Measurements from ENCODE around the gene PCSK4. TPM values are rescaled to one million over a fixed set of nuclear protein-coding genes. Genes with fewer than 3 reads are reported as not detected.

Gene PCSK4
- total and polyA plus RNA-seq, 9 of the 15 experiments (the other 6 are each of a cell fraction or from before 2014, with no cell fraction given) = 0.01 to 9.1 (median 2.1) TPM; not detected in 1

DNA sequence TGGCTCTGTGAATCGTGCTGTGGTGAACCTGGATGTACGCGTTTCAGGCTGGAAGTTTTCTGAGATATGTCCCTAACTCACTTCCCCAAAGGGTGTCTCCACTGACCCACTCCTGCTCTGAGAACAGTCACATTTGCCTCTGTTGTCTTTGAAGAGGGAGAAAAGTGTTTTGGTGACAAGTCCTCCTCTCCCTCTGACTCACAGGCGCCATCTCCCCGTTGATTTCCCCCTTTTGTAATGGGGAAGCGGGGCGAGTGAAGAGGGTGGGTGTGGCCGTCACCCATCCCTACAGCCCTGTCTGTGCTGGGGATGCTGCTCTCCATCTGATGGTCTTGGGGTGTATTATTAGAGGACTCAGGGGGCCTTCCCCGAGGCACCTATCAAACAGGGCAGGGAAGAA lies 30.7 kb downstream of the PCSK4 start:
- intact Hi-C loops (cut with micrococcal nuclease) = loop anchor here (5.0 kb wide), 1 partner anchor 53 kb away; the partner anchor contains the start of gene ADAMTSL5
- ATAC-seq (no peak), FAIRE-seq (no peak), DNase-seq (ENCODE audit: extremely low read depth in 1 of 4, low spot score in 3 of 4) (no peak)
- H3K9me3 ChIP-seq (replicated peaks; ENCODE audit: control insufficient read depth, insufficient read depth, low read depth, low read length) = no peaks in the 10 kb centered on the region
- peaks cover 25% of the 10 kb centered on the region for H4K20me1 ChIP-seq (replicated peaks; ENCODE audit: control insufficient read depth, insufficient read depth, low read length)
- no peak overlapping the region for H3K4me2 ChIP-seq (ENCODE audit: insufficient read depth, low read length)
- peaks cover 6% of the 10 kb centered on the region; the same call in 1 of the 3 replicates for H3K36me3 ChIP-seq (ENCODE audit: control insufficient read depth, insufficient read depth, low read length)
- POLR2A ChIA-PET = interaction anchor here (1.3 kb wide), 1 partner anchor 12 kb away, joined by 7 read pairs; no protein-coding TSS in a partner anchor
- H3K27ac ChIP-seq (ENCODE audit: extremely low read depth, low read depth, low read length) = no peak overlapping the region
- 30% methylated on average over 9 of the region's 9 CpGs for WGBS (ENCODE audit: insufficient coverage, low coverage, missing lambda C conversion rate)
- H3K9me1 ChIP-seq (ENCODE audit: control insufficient read depth, insufficient read depth, low read length) = peaks cover 7% of the 10 kb centered on the region
- H2AFZ ChIP-seq (ENCODE audit: low read depth, low read length) = no peak overlapping the region
- CTCF ChIA-PET (ENCODE audit: low intra/inter-chr PET ratio) = no interaction called here
- peaks cover 5 to 55% of the 10 kb centered on the region in 2 experiments; a peak in 4 of 5 replicates for H3K4me1 ChIP-seq (replicated peaks in 1 of 2; ENCODE audit: control insufficient read depth in 2 of 2, insufficient read depth in 2 of 2, low read length in 2 of 2)
- in situ Hi-C loops (cut with MboI) = loop anchor here (5.0 kb wide), 1 partner anchor 48 kb away; no protein-coding TSS in a partner anchor
- H3K4me3 ChIP-seq = no peak overlapping the region
- no peaks in the 10 kb centered on the region for H3K27me3 ChIP-seq (ENCODE audit: control insufficient read depth in 2 of 2, insufficient read depth in 2 of 2, low read length in 2 of 2)
- TSS peak; percentile 45 for BruUV-seq (replicated peaks)
- TF ChIP-seq MCM3 (IDR thresholded peaks at IDR 0.05) (no peak), RAD21 (CRISPR knock-in tag; conservative IDR thresholded peaks at IDR 0.05 in 1 of 2, IDR thresholded peaks at IDR 0.05 in 1 of 2) (peak in 1 of 2 experiments; percentile 18; a peak in 1 of 4 replicates), ZFP1 (CRISPR knock-in tag; IDR thresholded peaks at IDR 0.05) (no peak), LCOR (CRISPR knock-in tag; IDR thresholded peaks at IDR 0.05) (no peak), POLR2AphosphoS2 (IDR thresholded peaks at IDR 0.05; ENCODE audit: low read length) (peak; percentile 77; the same call in 1 of the 2 replicates), ERF (CRISPR knock-in tag; IDR thresholded peaks at IDR 0.05) (no peak)
- TF ChIP-seq, protein P1, sequence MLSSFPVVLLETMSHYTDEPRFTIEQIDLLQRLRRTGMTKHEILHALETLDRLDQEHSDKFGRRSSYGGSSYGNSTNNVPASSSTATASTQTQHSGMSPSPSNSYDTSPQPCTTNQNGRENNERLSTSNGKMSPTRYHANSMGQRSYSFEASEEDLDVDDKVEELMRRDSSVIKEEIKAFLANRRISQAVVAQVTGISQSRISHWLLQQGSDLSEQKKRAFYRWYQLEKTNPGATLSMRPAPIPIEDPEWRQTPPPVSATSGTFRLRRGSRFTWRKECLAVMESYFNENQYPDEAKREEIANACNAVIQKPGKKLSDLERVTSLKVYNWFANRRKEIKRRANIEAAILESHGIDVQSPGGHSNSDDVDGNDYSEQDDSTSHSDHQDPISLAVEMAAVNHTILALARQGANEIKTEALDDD (IDR thresholded peaks at IDR 0.05) = no peak
- no peaks in the 10 kb centered on the region for H3K79me2 ChIP-seq (ENCODE audit: control insufficient read depth, insufficient read depth, low read length)
- no peak overlapping the region for H3K9ac ChIP-seq (ENCODE audit: insufficient read depth in 1 of 2, low read depth in 2 of 2, low read length in 2 of 2)
